ENCODE results near the gene TNFRSF13B.
"Not testable (repeated sequence)": the region's sequence is repeated elsewhere in the genome, so short reads cannot be mapped to it uniquely, and the experiment has no call there.

TNFRSF13B gene

GRCh38 chr17:16973760-16974540 is 2.0 kb upstream of the TNFRSF13B start:
- Mint-ChIP-seq H3K4me1 (peaks cover 15% of the 10 kb centered on the region), H3K36me3 (ENCODE audit: low read depth) (no peaks in the 10 kb centered on the region), H3K9me3 (no peaks in the 10 kb centered on the region), H3K27ac (no peak overlapping the region), H3K27me3 (ENCODE audit: low read depth) (peaks cover 6% of the 10 kb centered on the region), H3K4me3 (no peak overlapping the region)
- TF ChIP-seq CTCF (IDR thresholded peaks at IDR 0.05; ENCODE audit: unreplicated experiment in 3 of 3) = no peak

- not testable (repeated sequence) for H3K4me3 Mint-ChIP-seq
These were observed 1.1 kb upstream of the TNFRSF13B start for GRCh38 chr17:16973043-16973442.

GRCh38 chr17:16972346-16972745 is 428 bp upstream of the TNFRSF13B start:
- Mint-ChIP-seq H3K4me1 (peaks cover 15% of the 10 kb centered on the region), H3K4me3 (no peak overlapping the region), H3K27ac (no peak overlapping the region), H3K27me3 (ENCODE audit: low read depth) (peaks cover 3% of the 10 kb centered on the region), H3K36me3 (ENCODE audit: low read depth) (no peaks in the 10 kb centered on the region), H3K9me3 (no peaks in the 10 kb centered on the region)
- TF ChIP-seq CTCF (IDR thresholded peaks at IDR 0.05; ENCODE audit: unreplicated experiment in 3 of 3) = no peak

More at GRCh38 chr17:16973043-16973442, 1.1 kb upstream of the TNFRSF13B start:
- H3K4me1 Mint-ChIP-seq = peaks cover 15% of the 10 kb centered on the region
- not testable (repeated sequence) for H3K27me3 Mint-ChIP-seq (ENCODE audit: low read depth); H3K27ac Mint-ChIP-seq; H3K36me3 Mint-ChIP-seq (ENCODE audit: low read depth); H3K9me3 Mint-ChIP-seq

- peaks cover 2% of the 10 kb centered on the region for H3K9me3 Mint-ChIP-seq
- no peak for TF ChIP-seq CTCF (IDR thresholded peaks at IDR 0.05; ENCODE audit: unreplicated experiment in 3 of 3)
- no peak overlapping the region for H3K27ac Mint-ChIP-seq
- H3K27me3 Mint-ChIP-seq (ENCODE audit: low read depth) = peaks cover 3% of the 10 kb centered on the region
- H3K4me1 Mint-ChIP-seq = peaks cover 8% of the 10 kb centered on the region
- H3K4me3 Mint-ChIP-seq = no peak overlapping the region
- H3K36me3 Mint-ChIP-seq (ENCODE audit: low read depth) = no peaks in the 10 kb centered on the region
These were observed 1.7 kb downstream of the TNFRSF13B start for GRCh38 chr17:16969931-16970906.

- Mint-ChIP-seq H3K4me3 (no peak overlapping the region), H3K27ac (no peak overlapping the region), H3K36me3 (ENCODE audit: low read depth) (no peaks in the 10 kb centered on the region), H3K9me3 (peaks cover 4% of the 10 kb centered on the region), H3K4me1 (peaks cover 5% of the 10 kb centered on the region), H3K27me3 (ENCODE audit: low read depth) (peaks cover 2% of the 10 kb centered on the region)
- no peak for TF ChIP-seq CTCF (IDR thresholded peaks at IDR 0.05; ENCODE audit: unreplicated experiment in 3 of 3)
These were observed 3.1 kb downstream of the TNFRSF13B start for GRCh38 chr17:16968786-16969185.

GRCh38 chr17:16962804-16963203 is 9.1 kb downstream of the TNFRSF13B start:
- TF ChIP-seq CTCF (IDR thresholded peaks at IDR 0.05; ENCODE audit: unreplicated experiment in 3 of 3) = no peak
- Mint-ChIP-seq H3K4me1 (no peaks in the 10 kb centered on the region), H3K27me3 (ENCODE audit: low read depth) (peaks cover 7% of the 10 kb centered on the region), H3K9me3 (peaks cover 22% of the 10 kb centered on the region), H3K4me3 (no peak overlapping the region), H3K36me3 (ENCODE audit: low read depth) (no peaks in the 10 kb centered on the region), H3K27ac (no peak overlapping the region)
